Muscle layer of colon (tissue), 2 donors: ENCODE measurements around the gene RNU5D-1.
"Not testable (repeated sequence)": the region's sequence is repeated elsewhere in the genome, so short reads cannot be mapped to it uniquely, and the experiment has no call there.

Experiments
- H3K27ac ChIP-seq: one replicate; pipeline ENCODE4 v1.7.0; 2013; ENCODE audit warnings: low read depth, mild to moderate bottlenecking, low read length, moderate library complexity
- H3K27me3 ChIP-seq, 2 donors: one replicate each; pipeline ENCODE4 v1.7.0; 2013; ENCODE audit warnings: low read length in 2 of 2, mild to moderate bottlenecking in 2 of 2; ENCODE audit not compliant: insufficient read depth in 2 of 2, control insufficient read depth in 1 of 2
- H3K36me3 ChIP-seq: one replicate; pipeline ENCODE4 v1.7.0; 2013; ENCODE audit warnings: mild to moderate bottlenecking, low read length; ENCODE audit not compliant: insufficient read depth
- H3K4me1 ChIP-seq: one replicate; pipeline ENCODE4 v1.7.0; 2013; ENCODE audit warnings: mild to moderate bottlenecking, low read length; ENCODE audit not compliant: insufficient read depth
- H3K4me3 ChIP-seq, 2 donors: one replicate each; pipeline ENCODE4 v1.7.0; 2013; ENCODE audit warnings: low read length in 2 of 2, low read depth in 1 of 2, mild to moderate bottlenecking in 1 of 2, moderate library complexity in 1 of 2
- H3K9ac ChIP-seq: one replicate; pipeline ENCODE4 v1.7.0; 2013; ENCODE audit warnings: low read length
- H3K9me3 ChIP-seq: one replicate; pipeline ENCODE4 v1.7.0; 2013; ENCODE audit warnings: mild to moderate bottlenecking, low read length
- donor health status: abdominal sarcoma.
- donor health status: Adenocarcinoma of cecum.

RNU5D-1 gene

DNA sequence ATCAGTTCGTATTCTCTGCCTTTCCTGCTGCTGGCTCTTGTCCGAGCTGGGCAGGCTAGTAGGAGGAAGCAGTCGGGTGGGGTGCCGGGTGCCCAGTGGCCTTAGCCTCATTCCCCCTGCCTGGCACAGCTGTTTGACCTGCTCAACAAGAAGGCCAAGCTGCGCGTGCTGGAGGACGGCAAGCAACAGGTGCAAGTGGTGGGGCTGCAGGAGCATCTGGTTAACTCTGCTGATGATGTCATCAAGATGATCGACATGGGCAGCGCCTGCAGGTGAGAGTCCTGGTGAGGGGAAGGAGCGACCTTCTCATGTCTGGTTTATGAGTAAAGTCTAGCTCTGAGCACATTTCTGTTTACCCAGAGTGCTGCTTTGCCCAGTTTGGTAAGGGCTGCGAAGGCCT lies 28.1 kb upstream of the RNU5D-1 start:
- no peaks in the 10 kb centered on the region for H3K4me1 ChIP-seq
- no peaks in the 10 kb centered on the region for H3K36me3 ChIP-seq
- H3K27ac ChIP-seq, result no peak overlapping the region
- no peaks in the 10 kb centered on the region for H3K9me3 ChIP-seq
- H3K4me3 ChIP-seq, result no peak overlapping the region
- H3K27me3 ChIP-seq, result no peaks in the 10 kb centered on the region
- no peak overlapping the region for H3K9ac ChIP-seq

DNA sequence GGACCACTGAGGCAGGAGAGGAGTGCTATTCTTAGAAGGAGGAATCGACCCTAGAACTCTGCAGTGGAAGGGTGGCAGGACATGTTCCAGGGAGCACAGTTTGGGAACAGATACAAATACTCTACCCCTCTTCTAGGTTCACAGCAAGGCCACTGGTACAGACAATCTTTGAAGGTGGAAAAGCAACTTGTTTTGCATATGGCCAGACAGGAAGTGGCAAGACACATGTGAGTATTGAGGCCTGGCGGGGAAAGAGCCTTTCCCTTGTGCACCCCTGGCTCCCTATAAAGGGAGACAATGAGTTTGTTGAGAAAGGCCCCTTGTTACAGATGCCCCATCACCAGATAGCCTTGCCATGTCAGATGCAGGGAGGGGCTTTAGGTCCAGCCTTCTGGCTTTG lies 26.4 kb upstream of the RNU5D-1 start:
- H3K36me3 ChIP-seq, result no peaks in the 10 kb centered on the region
- no peak overlapping the region for H3K4me3 ChIP-seq
- no peaks in the 10 kb centered on the region for H3K4me1 ChIP-seq
- no peak overlapping the region for H3K27ac ChIP-seq
- no peaks in the 10 kb centered on the region for H3K27me3 ChIP-seq
- H3K9ac ChIP-seq, result no peak overlapping the region
- no peaks in the 10 kb centered on the region for H3K9me3 ChIP-seq

DNA sequence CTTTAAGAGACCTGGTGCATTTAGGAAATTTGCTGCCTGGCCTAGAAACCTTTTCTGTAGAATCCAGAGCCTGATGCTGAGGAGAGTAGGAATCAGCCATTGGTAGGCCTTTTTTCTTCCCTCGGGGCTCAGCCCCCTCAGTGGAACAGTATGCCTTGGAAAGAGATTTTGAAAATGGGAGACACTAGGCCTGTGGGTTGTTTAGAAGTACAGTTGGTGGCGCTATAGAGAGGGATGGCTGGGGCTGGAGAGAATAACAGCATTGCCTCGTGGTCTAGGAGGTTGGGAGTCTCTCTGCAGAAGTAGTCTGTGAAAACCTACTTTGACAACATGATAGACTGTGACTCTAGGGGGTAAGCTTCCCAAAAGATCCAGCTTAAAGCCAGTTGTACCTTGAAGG lies 16.9 kb upstream of the RNU5D-1 start:
- Histone ChIP-seq H3K27me3 (no peaks in the 10 kb centered on the region), H3K36me3 (no peaks in the 10 kb centered on the region), H3K9me3 (no peaks in the 10 kb centered on the region), H3K9ac (no peak overlapping the region), H3K27ac (no peak overlapping the region), H3K4me3 (no peak overlapping the region), H3K4me1 (no peaks in the 10 kb centered on the region)

DNA sequence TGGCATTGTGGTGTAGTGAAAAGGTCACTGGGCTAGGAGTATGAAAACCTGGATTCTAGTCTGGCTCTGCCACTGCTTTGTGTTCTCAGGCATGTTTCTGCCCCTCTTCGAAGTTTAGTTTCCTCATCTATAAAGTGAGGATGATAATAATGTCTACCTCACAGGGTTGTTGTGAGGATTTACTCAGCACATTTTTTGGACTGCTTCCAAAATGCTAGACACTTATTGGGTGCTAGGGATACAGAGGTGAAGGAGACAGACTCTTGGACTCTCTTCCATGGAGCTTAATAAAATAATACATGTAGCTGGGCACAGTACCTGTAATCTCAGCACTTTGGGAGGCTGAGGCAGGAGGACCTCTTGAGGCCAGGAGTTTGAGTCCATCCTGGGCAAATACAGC lies 12.2 kb upstream of the RNU5D-1 start:
- Histone ChIP-seq H3K4me1 (peaks cover 8% of the 10 kb centered on the region), H3K36me3 (no peaks in the 10 kb centered on the region), H3K4me3 (no peak overlapping the region), H3K27ac (no peak overlapping the region), H3K9ac (no peak overlapping the region), H3K9me3 (no peaks in the 10 kb centered on the region), H3K27me3 (no peaks in the 10 kb centered on the region)

DNA sequence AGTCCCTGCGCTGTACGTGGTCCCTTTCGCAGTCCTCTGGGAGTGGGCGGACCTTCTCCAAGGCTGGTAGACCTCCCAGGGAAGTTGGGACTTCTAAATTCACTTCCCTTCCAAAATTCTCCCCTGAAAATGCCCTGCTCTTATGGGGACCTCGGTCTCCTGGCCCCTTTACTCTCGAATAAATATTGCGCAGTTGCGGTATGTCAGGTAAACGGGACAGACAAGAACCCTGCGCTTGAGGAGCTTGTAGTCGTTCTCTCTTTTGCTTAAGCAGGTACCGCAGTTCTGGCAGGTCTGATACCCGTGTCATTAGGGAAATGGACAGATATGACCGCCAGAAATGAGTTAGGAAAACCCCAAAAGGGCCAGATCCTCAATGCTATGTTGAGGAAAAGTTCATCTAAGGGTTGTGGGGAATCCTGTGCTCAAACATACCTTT lies 9.2 kb upstream of the RNU5D-1 start:
- H3K36me3 ChIP-seq, result no peaks in the 10 kb centered on the region
- peaks cover 8% of the 10 kb centered on the region for H3K4me1 ChIP-seq
- peak overlapping the region in 1 of 2 donors; percentile 69 for H3K4me3 ChIP-seq
- H3K9ac ChIP-seq, result no peak overlapping the region
- H3K9me3 ChIP-seq, result no peaks in the 10 kb centered on the region
- no peaks in the 10 kb centered on the region for H3K27me3 ChIP-seq
- no peak overlapping the region for H3K27ac ChIP-seq

DNA sequence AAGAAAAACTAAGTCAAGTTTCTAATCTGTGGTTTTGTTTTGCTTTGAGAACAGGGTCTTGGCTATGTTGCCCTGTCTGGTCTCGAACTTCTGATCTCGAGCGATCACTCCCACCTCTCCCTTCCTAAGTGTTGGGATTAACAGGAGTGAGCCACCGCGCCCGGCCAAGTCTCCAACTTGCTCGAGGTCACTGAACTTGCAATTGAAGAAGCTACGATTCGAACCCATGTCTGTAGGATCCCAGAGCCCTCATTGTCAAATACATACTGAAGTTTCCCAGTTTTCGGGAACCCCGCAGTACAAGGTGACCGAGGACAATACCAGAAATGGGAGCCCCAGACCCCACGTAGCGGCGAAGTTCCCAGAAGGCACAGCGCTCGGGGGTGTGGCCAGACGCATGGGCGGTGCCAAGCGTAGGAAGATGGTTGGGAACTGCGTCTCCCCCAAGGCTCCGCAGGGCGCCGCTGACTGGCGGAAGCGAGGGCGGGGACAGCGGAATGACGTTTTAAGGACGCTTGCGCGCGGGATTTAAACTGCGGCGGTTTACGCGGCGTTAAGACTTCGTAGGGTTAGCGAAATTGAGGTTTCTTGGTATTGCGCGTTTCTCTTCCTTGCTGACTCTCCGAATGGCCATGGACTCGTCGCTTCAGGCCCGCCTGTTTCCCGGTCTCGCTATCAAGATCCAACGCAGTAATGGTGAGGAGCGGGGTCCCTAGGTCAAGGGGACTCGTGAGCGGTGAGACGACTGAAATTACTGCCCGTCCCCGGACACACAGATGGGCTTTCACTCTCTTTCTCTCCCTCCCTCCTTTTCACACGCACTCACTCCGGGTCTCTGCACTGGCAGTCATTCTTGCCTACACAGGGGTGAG lies 8.6 kb upstream of the RNU5D-1 start, which contains the start of gene KIF2C:
KIF2C (plus strand) TSS at position 531 of the 872 bp plus-strand sequence; CDS start at position 627, 96 bp downstream.
- H3K4me1 ChIP-seq, result peaks cover 8% of the 10 kb centered on the region
- H3K36me3 ChIP-seq, result no peaks in the 10 kb centered on the region
- H3K27ac ChIP-seq, result peak within 1 kb of the TSS; percentile 62
- peak within 1 kb of the TSS; percentile 29 for H3K9ac ChIP-seq
- H3K9me3 ChIP-seq, result no peaks in the 10 kb centered on the region
- H3K4me3 ChIP-seq, result peak within 1 kb of the TSS; percentile 25 to 69
- no peaks in the 10 kb centered on the region for H3K27me3 ChIP-seq

DNA sequence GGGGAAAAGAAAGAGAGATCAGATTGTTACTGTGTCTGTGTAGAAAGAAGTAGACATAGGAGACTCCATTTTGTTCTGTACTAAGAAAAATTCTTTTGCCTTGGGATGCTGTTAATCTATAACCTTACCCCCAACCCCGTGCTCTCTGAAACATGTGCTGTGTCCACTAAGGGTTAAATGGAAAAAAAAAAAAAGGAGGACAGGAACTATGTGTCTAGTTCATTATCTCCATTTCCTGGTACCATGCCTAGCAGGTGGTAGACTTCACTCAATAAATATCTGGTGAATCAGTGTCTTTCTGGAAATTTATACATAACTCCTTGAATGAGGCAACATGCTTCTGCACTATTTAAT lies 8.0 kb upstream of the RNU5D-1 start:
- H3K4me1 ChIP-seq, H3K27me3 ChIP-seq, H3K9me3 ChIP-seq, H3K36me3 ChIP-seq: not testable (repeated sequence)
- Histone ChIP-seq H3K27ac (peak overlapping the region; percentile 62), H3K4me3 (peak overlapping the region; percentile 25 to 69), H3K9ac (peak overlapping the region; percentile 29)

DNA sequence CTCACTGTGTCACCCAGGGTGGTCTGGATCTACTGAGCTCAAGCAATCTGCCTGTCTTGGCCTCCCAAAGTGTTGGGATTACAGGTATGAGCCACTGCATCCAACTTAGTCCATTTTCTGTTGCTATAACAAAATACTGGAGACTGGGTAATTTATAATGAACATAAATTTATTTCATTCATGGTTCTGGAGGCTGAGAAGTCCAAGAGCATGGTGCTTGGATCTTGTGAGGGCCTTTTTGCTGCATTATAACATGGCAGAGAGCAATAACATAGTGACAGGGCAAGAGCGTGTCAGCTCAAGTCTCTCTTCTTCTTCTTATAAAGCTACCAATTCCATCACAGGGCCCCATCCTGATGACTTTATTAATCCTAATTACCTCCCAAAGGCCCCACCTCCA lies 5.0 kb upstream of the RNU5D-1 start:
- no peaks in the 10 kb centered on the region for H3K36me3 ChIP-seq
- H3K9me3 ChIP-seq, result no peaks in the 10 kb centered on the region
- H3K4me1 ChIP-seq, result peaks cover 9% of the 10 kb centered on the region
- no peak overlapping the region for H3K4me3 ChIP-seq
- H3K27ac ChIP-seq, result no peak overlapping the region
- no peaks in the 10 kb centered on the region for H3K27me3 ChIP-seq
- H3K9ac ChIP-seq, result no peak overlapping the region

DNA sequence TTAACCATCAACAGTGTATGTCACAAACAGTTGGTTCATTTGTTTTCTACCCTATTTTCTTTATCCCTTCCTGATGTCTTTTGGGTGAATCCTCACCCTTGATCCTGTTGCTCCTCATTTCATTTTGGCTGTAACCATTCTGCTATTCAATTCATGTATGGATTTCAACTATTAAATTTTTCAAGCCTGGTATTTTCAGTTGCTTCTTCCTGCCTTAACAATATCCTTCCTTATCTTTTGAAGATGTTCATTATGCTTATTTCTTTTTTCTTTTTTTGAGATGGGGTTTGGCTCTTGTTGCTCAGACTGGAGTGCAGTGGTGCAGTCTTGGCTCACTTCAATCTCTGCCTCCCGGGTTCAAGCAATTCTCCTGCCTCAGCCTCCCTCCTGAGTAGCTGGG lies 2.8 kb upstream of the RNU5D-1 start:
- Histone ChIP-seq H3K36me3 (no peaks in the 10 kb centered on the region), H3K9ac (no peak overlapping the region), H3K4me3 (no peak overlapping the region), H3K4me1 (peaks cover 9% of the 10 kb centered on the region), H3K27ac (no peak overlapping the region), H3K9me3 (no peaks in the 10 kb centered on the region), H3K27me3 (no peaks in the 10 kb centered on the region)

DNA sequence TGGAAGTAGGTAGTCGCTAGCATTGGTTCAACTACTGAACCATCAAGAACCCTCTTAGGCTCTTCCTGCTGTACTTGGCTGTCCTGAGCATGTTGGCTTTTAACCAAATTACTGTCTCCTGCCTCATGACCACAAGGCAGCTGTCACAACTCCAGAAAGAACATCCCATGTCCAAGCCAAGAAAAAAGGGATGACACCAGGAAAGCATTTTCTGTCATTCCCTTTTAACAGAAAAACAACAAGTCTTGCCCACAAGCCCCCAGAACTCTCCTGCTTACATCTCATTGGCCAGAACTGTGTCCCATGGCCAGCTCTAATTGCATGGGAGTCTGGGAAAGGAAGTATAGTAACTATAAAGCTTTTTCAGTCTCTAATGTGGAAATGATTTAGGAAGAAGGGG lies 2.4 kb upstream of the RNU5D-1 start:
- Histone ChIP-seq H3K27ac (no peak overlapping the region), H3K9me3 (no peaks in the 10 kb centered on the region), H3K4me1 (peaks cover 9% of the 10 kb centered on the region), H3K27me3 (no peaks in the 10 kb centered on the region), H3K36me3 (no peaks in the 10 kb centered on the region), H3K9ac (no peak overlapping the region), H3K4me3 (no peak overlapping the region)

DNA sequence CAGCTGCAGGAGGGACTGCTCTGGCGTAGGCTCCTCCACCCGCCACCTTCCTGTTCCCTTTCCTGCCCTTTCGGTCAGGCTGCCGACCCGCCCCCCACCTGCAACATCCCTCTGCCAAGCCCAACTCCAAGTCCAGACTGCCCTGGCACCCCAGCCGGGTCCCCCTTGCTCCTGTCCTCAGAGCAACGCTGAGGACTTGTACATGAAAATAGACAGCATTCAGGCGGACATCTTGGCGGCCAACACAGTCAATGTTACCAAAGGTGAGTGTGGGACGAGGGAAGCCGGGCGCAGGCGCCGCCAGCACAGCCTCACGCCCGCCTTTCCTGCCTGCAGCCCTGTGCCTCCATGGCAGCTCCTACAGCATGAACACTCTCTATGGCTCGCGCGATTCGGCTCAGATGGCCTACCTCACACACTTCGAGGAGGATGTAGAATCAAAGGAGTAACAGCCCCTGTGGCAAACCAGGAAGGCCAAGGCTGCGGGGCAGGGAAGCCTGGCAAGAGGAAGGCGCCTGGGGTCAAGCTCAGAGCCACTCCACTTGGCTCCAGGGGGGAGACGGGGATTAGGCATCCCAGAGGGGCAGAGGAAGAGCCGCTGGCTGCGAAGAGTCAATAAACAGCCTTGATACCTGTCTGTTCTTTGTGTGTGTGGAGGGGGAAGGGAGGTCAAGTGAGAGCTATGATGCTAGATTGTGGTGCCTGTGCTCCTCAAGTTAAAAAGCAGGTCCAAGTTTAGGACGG lies 5.8 kb downstream of the RNU5D-1 start:
- H3K4me3 ChIP-seq, result no peak overlapping the region

More for the DNA sequence above, 5.8 kb downstream of the RNU5D-1 start:
- no peaks in the 10 kb centered on the region for H3K27me3 ChIP-seq
- H3K27ac ChIP-seq, result no peak overlapping the region
- no peaks in the 10 kb centered on the region for H3K9me3 ChIP-seq
- H3K9ac ChIP-seq, result no peak overlapping the region
- H3K4me1 ChIP-seq, result no peaks in the 10 kb centered on the region
- no peaks in the 10 kb centered on the region for H3K36me3 ChIP-seq
